Measurements from ENCODE around the gene NUDT9.

NUDT9 gene

GRCh38 chr4:87493115-87493514, 70.7 kb downstream of the NUDT9 start:
- no peak for DNase-seq
- no peak overlapping the region for H3K4me3 ChIP-seq (ENCODE audit: low read depth, low read length)
- no peaks in the 10 kb centered on the region for H3K36me3 ChIP-seq
- no peaks in the 10 kb centered on the region for H3K9me3 ChIP-seq (ENCODE audit: severe bottlenecking)
- no peaks in the 10 kb centered on the region for H3K27me3 ChIP-seq (ENCODE audit: insufficient read depth, low read depth, severe bottlenecking)
- no peak overlapping the region for H3K27ac ChIP-seq
- TF ChIP-seq, protein P1, sequence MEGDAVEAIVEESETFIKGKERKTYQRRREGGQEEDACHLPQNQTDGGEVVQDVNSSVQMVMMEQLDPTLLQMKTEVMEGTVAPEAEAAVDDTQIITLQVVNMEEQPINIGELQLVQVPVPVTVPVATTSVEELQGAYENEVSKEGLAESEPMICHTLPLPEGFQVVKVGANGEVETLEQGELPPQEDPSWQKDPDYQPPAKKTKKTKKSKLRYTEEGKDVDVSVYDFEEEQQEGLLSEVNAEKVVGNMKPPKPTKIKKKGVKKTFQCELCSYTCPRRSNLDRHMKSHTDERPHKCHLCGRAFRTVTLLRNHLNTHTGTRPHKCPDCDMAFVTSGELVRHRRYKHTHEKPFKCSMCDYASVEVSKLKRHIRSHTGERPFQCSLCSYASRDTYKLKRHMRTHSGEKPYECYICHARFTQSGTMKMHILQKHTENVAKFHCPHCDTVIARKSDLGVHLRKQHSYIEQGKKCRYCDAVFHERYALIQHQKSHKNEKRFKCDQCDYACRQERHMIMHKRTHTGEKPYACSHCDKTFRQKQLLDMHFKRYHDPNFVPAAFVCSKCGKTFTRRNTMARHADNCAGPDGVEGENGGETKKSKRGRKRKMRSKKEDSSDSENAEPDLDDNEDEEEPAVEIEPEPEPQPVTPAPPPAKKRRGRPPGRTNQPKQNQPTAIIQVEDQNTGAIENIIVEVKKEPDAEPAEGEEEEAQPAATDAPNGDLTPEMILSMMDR (IDR thresholded peaks at IDR 0.05; ENCODE audit: low read depth, low read length) = no peak

DNA sequence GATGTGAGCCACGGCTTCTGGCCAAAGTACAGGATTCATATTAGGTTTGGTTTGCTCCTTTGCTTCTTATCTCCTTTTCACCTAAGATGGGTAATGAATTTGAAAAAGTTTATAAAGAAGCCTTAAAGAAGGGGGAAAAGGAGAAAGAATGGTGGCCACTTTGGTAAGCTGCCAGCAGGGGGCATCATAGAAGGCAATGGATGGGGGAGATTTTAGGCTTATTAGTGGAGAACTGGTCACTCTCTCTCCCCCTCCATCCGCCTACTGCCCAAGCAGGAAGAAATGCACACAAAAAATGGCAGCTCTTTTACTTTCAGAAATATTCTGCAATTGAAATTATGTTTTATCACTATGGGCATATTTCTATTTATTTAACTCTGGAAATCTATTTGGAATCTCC, 74.8 kb downstream of the NUDT9 start:
- peak; percentile 11 for DNase-seq

GRCh38 chr4:87497578-87497977, 75.2 kb downstream of the NUDT9 start:
- no peak for DNase-seq
- no peaks in the 10 kb centered on the region for H3K9me3 ChIP-seq (ENCODE audit: severe bottlenecking)
- no peaks in the 10 kb centered on the region for H3K36me3 ChIP-seq
- no peaks in the 10 kb centered on the region for H3K27me3 ChIP-seq (ENCODE audit: insufficient read depth, low read depth, severe bottlenecking)
- no peak overlapping the region for H3K4me3 ChIP-seq (ENCODE audit: low read depth, low read length)
- H3K27ac ChIP-seq = no peak overlapping the region
- TF ChIP-seq, protein P1 (IDR thresholded peaks at IDR 0.05; ENCODE audit: low read depth, low read length) = no peak

More for the DNA sequence above, 74.8 kb downstream of the NUDT9 start:
- Histone ChIP-seq H3K27me3 (ENCODE audit: insufficient read depth, low read depth, severe bottlenecking) (no peaks in the 10 kb centered on the region), H3K9me3 (ENCODE audit: severe bottlenecking) (no peaks in the 10 kb centered on the region), H3K36me3 (no peaks in the 10 kb centered on the region), H3K27ac (no peak overlapping the region), H3K4me3 (ENCODE audit: low read depth, low read length) (no peak overlapping the region)
- TF ChIP-seq, protein P1 (IDR thresholded peaks at IDR 0.05; ENCODE audit: low read depth, low read length) = peak; percentile 58

- no peaks in the 10 kb centered on the region for H3K9me3 ChIP-seq (ENCODE audit: severe bottlenecking)
- H3K27me3 ChIP-seq (ENCODE audit: insufficient read depth, low read depth, severe bottlenecking) = no peaks in the 10 kb centered on the region
- H3K36me3 ChIP-seq = no peaks in the 10 kb centered on the region
- no peak overlapping the region for H3K27ac ChIP-seq
- H3K4me3 ChIP-seq (ENCODE audit: low read depth, low read length) = no peak overlapping the region
- no peak for DNase-seq
- TF ChIP-seq, protein P1 (IDR thresholded peaks at IDR 0.05; ENCODE audit: low read depth, low read length) = no peak
Observed at GRCh38 chr4:87498446-87498900, 76.1 kb downstream of the NUDT9 start.

DNA sequence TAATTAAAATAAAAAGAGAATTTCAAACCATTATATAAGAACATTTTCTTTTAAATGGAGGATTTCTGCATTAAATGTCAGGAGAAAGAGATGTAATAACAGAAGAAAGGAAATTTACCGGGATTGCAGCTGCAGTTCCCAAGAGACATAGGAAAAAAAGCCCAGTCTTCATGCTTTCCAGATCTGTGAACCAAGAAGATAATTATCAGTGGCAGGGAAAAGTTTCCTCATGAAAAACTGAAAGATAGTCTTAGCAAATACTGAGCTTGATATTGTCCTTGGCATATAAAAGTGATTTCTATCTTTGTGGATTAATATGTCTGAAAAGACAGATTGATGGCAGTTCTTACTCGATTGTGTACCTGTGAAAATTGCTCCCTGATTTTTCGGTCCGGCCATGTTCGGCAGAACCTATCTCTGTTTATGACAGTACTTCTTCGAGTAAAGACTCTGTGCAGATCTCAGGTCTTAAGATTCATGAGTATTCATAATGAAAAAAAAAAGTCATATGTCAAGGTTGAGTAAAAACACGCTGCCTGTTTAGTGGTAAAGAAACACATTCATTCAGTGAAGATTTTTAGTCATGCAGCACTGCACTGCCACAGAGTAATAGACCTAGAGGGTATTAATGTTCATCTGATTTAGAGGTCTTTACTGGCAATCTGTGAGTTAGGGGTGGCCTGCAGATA, 77.2 kb downstream of the NUDT9 start:
- no peak for DNase-seq
- Histone ChIP-seq H3K27me3 (ENCODE audit: insufficient read depth, low read depth, severe bottlenecking) (no peaks in the 10 kb centered on the region), H3K36me3 (no peaks in the 10 kb centered on the region), H3K4me3 (ENCODE audit: low read depth, low read length) (no peak overlapping the region), H3K9me3 (ENCODE audit: severe bottlenecking) (no peaks in the 10 kb centered on the region), H3K27ac (no peak overlapping the region)
- TF ChIP-seq, protein P1 (IDR thresholded peaks at IDR 0.05; ENCODE audit: low read depth, low read length) = no peak

DNA sequence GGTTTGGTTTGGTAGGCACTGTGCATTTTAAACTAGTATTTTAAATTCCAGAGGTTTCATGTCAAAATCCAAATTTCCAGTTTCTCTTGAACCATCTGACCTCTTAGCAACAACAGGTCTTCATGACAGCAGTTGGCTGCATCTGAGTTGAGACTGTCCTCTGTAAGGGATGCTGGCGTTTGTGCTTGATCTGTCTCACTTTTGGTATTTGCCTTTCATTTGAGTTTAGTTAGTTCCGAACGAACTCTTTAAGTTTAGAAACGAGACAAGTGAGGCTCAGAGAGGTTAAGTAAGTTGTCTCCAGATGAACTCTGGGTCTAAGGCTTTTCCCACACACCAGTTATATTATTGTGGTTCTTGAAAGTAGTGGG, 77.7 kb downstream of the NUDT9 start:
- Histone ChIP-seq H3K9me3 (ENCODE audit: severe bottlenecking) (no peaks in the 10 kb centered on the region), H3K36me3 (no peaks in the 10 kb centered on the region), H3K4me3 (ENCODE audit: low read depth, low read length) (no peak overlapping the region), H3K27ac (no peak overlapping the region), H3K27me3 (ENCODE audit: insufficient read depth, low read depth, severe bottlenecking) (no peaks in the 10 kb centered on the region)
- no peak for DNase-seq
- TF ChIP-seq, protein P1 (IDR thresholded peaks at IDR 0.05; ENCODE audit: low read depth, low read length) = no peak
